ENCODE results near the gene SETSIP. TPM values are rescaled to one million over a fixed set of nuclear protein-coding genes. Genes with fewer than 3 reads are reported as not detected.

The SETSIP gene, protein sequence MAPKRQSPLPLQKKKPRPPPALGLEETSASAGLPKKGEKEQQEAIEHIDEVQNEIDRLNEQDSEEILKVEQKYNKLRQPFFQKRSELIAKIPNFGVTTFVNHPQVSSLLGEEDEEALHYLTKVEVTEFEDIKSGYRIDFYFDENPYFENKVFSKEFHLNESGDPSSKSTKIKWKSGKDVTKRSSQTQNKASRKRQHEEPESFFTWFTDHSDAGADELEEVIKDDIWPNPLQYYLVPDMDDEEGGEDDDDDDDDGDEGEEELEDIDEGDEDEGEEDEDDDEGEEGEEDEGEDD
- total RNA-seq = not detected in 2 replicates

DNA sequence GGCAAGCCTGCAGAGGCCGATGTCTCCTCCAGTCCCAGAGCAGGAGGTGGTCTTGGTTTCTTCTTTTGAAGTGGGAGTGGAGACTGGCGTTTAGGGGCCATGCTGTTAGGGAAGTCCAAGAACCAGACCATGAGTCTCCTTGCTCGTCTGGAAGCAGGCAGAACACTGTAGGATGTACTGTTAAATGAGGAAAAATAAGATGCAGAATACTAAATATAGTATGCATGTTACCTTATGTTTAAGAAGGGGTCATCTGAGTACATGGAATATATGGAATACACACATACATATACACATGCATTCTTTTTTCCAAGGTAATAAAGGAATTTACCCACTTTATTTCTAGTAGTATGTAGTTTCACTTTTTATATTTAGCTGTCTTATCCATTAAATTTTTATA lies at the start of gene SETSIP:
Gene SETSIP (minus strand): TSS at position 101 of the 400 bp plus-strand sequence. CDS start 0 bp downstream, at position 101.

DNA sequence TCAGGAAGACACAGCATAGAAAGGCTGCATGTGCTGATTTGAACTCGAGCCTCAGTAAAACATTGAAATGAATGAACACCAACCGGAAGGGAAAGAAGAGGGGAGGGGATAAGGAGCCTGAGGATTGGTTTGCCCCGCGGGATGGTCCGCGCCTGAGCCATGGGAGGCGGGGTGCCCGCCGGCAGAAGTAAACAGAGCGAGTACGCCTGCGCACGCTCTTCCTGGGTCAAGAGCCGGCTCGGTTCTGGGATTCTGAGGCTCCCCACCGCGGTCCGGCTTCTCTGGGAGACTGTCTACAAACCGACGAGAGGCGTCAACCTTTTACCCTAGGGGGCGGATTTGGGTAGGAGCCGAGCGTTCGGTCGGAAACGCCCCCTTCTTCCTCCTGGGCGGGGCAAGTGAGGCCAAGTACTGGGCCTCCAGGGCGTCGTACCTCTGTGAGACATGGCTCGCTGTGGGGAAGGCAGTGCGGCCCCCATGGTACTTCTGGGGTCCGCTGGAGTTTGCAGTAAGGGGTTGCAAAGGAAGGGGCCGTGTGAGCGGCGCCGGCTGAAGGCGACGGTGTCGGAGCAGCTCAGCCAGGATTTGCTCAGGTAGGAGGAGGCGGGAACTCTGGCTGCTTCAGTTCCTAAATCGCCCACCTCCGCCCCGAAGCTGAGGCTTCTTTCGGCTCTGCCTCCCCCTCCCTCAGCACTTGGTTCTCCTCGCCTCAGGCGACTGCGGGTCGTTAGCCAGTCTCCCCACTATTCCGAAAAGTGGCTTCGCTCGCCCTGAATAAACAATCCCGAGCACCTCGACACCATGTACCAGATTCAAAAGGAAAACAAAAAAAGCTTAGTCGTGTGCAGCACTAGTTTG lies 5.1 kb upstream of the SETSIP start, which contains the start of gene BTBD8:
Gene BTBD8 (plus strand): TSS at position 218 of the 858 bp plus-strand sequence. CDS start 227 bp downstream, at position 445.

Other genes starting within 250 kb of the SETSIP start
- gene TGFBR3, start 189.3 kb downstream of the SETSIP start, total RNA-seq = 0.87 TPM in 1 of 2 replicates, not detected in the other
- gene BRDT, start 126.0 kb downstream of the SETSIP start, total RNA-seq = not detected in 2 replicates
- gene EPHX4, start 45.4 kb downstream of the SETSIP start, total RNA-seq = 0.16 and 1.0 TPM in 2 replicates
- 2.1 and 2.8 TPM in 2 replicates for gene BTBD8, start 4.9 kb upstream of the SETSIP start, total RNA-seq
- gene C1orf146, start 142.5 kb upstream of the SETSIP start, total RNA-seq = not detected in 2 replicates
- 6.8 and 9.4 TPM in 2 replicates for gene GLMN, start 223.6 kb upstream of the SETSIP start, total RNA-seq
- 14.5 and 16.7 TPM in 2 replicates for gene RPAP2, start 223.6 kb upstream of the SETSIP start, total RNA-seq

Data from hair follicular keratinocyte (primary cell).